HepG2 (cell line): ENCODE data around the gene IL32.

ENCODE experiments used
- ATF1 ChIP-seq: IDR thresholded peaks from 2 replicates; pipeline ENCODE4 v1.6.1; 2016; ENCODE audit warnings: mild to moderate bottlenecking, control low read depth
- MIER3 ChIP-seq: IDR thresholded peaks from 2 replicates; pipeline ENCODE4 v1.6.1; 2016; ENCODE audit warnings: missing compliant biosample characterization, borderline replicate concordance
- ZNF17 ChIP-seq: sonication (generic); formaldehyde crosslinking; IDR thresholded peaks from 2 replicates; pipeline ENCODE4 v1.5.0; 2020; ENCODE audit warnings: mild to moderate bottlenecking, missing genetic modification reagents
- ZNF232 ChIP-seq: sonication (generic); formaldehyde crosslinking; IDR thresholded peaks from 2 replicates; pipeline ENCODE4 v1.4.0; 2020; ENCODE audit warnings: missing genetic modification reagents, borderline replicate concordance
- TF ChIP-seq, protein P1 (sequence below): sonication (generic); formaldehyde crosslinking; IDR thresholded peaks from 2 replicates; pipeline ENCODE4 v1.5.0; 2020; ENCODE audit warnings: mild to moderate bottlenecking, missing genetic modification reagents, moderate library complexity

- TF ChIP-seq ZNF17 (CRISPR knock-in tag) (no peak), ATF1 (CRISPR knock-in tag) (no peak), MIER3 (CRISPR knock-in tag) (no peak), ZNF232 (CRISPR knock-in tag) (no peak)
- TF ChIP-seq, protein P1, sequence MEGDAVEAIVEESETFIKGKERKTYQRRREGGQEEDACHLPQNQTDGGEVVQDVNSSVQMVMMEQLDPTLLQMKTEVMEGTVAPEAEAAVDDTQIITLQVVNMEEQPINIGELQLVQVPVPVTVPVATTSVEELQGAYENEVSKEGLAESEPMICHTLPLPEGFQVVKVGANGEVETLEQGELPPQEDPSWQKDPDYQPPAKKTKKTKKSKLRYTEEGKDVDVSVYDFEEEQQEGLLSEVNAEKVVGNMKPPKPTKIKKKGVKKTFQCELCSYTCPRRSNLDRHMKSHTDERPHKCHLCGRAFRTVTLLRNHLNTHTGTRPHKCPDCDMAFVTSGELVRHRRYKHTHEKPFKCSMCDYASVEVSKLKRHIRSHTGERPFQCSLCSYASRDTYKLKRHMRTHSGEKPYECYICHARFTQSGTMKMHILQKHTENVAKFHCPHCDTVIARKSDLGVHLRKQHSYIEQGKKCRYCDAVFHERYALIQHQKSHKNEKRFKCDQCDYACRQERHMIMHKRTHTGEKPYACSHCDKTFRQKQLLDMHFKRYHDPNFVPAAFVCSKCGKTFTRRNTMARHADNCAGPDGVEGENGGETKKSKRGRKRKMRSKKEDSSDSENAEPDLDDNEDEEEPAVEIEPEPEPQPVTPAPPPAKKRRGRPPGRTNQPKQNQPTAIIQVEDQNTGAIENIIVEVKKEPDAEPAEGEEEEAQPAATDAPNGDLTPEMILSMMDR (CRISPR knock-in tag), result peak; percentile 77
These were observed 35.8 kb downstream of the IL32 start for GRCh38 chr16:3101018-3101840.
